H7 (cell line): ENCODE results near the gene ZNF341. TPM values are rescaled to one million over a fixed set of nuclear protein-coding genes. Genes with fewer than 3 reads are reported as not detected.

ENCODE experiments used
- DNase-seq: peaks from one replicate; pipeline ENCODE4 v3.0.0; 2012
- H3K27me3 ChIP-seq: 2 replicates; pipeline ENCODE4 v1.6.0; 2011; ENCODE audit warnings: mild to moderate bottlenecking, low read length; ENCODE audit not compliant: control insufficient read depth, insufficient read depth
- H3K36me3 ChIP-seq: replicated peaks from 2 replicates; pipeline ENCODE4 v1.5.1; 2011; ENCODE audit warnings: low read length; ENCODE audit not compliant: control insufficient read depth, insufficient read depth
- H3K4me3 ChIP-seq: 2 replicates; pipeline ENCODE4 v1.5.1; 2011; ENCODE audit warnings: low read depth, mild to moderate bottlenecking, control low read depth, low read length, moderate library complexity; ENCODE audit not compliant: insufficient read depth
- total RNA-seq: library from RNA; depleted of rRNA; stranded (reverse); fragments of >200 nt; shearing (Covaris generic); gene quantifications from 2 replicates; pipeline ENCODE4 v1.2.3, GENCODE V29; 2014

Gene ZNF341
- total RNA-seq, 1 experiment from 2014 or later, result 7.0 TPM

DNA sequence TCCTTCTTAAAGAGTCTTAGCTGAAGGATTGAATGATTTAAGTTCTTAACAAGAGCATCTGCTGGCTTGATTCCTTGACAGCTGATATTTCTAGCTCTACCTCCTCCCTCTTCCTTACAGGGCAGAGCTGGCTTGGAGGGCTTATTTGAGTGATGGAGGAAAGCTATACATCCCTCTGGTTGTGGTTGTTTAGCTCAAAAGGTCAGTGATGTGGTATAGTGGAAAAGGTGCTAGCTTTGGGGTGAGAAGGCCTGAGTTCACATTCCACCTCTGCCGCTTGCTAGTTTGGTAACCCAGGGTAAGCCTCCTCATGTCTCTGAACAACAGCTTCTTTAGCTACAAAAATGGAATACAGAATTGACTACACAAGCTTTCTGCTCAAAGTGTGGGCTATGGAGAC is 87.7 kb downstream of the ZNF341 start:
- Histone ChIP-seq H3K4me3 (no peak overlapping the region), H3K27me3 (no peaks in the 10 kb centered on the region), H3K36me3 (no peaks in the 10 kb centered on the region)
- no peak for DNase-seq

DNA sequence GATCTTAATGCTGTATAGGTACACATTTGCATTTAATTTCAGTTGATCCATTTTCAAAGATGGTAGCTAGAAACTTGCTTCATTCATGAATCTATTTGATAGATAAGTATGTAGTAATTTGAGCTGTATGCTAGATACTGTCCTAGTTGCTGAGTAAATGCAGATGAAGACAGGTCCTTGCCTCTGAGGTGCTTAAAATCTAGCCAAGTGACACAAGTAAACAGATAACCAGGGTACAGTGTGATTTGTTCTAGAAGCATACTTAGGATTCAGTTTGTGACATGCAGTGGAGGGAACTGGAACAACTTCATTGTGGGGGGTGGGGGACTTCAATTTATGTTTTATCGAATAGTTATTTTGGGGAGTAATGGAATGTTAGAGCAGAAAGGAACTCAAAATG is 88.6 kb downstream of the ZNF341 start:
- H3K27me3 ChIP-seq, result no peaks in the 10 kb centered on the region
- H3K36me3 ChIP-seq, result no peaks in the 10 kb centered on the region
- DNase-seq, result no peak
- no peak overlapping the region for H3K4me3 ChIP-seq

DNA sequence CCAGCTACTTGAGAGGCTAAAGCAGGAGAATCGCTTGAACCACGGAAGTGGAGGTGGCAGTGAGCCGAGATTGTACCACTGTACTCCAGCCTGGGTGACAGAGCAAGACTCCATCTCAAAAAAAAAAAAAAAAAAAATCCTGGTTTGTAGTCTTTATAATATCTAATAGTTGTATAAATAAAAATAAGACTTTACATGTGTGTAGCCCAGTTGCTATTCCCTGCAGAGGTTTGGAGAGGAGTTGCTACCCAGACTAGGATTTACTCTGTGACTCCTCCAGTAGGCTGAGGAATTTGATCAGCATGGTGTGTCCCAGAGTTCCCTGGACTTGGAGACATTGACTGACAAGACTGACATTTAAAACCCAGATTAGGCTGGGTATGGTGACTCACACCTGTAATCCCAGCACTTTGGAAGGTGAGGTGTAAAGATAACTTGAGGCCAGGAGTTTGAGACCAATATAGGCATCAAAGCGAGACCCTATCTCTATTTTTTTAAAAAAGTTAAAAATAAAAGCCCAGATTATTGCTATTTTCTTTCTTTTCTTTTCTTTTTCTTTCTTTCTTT is 89.6 kb downstream of the ZNF341 start:
- no peak overlapping the region for H3K4me3 ChIP-seq
- H3K36me3 ChIP-seq, result no peaks in the 10 kb centered on the region
- H3K27me3 ChIP-seq, result no peaks in the 10 kb centered on the region
- no peak for DNase-seq

DNA sequence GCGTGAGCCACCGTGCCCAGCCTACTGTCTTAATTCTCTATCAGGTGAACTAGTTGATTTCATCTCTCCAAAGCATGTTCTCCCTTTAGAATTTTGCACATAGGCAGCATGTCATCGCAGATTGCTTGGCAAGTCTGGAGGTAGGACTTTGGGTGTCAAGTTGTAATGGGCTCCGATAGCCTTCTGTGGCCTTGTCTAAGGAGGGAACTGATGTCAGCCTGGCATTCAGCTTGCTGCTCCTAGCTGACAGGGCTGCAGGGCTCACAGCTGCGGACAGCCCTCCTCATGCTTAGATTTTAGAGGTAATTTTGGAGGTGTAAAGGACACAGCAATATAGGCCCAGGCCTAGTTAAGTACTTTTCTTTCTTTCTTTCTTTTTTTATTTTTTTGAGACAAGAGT is 90.6 kb downstream of the ZNF341 start:
- no peaks in the 10 kb centered on the region for H3K27me3 ChIP-seq
- no peaks in the 10 kb centered on the region for H3K36me3 ChIP-seq
- DNase-seq, result no peak
- H3K4me3 ChIP-seq, result no peak overlapping the region

DNA sequence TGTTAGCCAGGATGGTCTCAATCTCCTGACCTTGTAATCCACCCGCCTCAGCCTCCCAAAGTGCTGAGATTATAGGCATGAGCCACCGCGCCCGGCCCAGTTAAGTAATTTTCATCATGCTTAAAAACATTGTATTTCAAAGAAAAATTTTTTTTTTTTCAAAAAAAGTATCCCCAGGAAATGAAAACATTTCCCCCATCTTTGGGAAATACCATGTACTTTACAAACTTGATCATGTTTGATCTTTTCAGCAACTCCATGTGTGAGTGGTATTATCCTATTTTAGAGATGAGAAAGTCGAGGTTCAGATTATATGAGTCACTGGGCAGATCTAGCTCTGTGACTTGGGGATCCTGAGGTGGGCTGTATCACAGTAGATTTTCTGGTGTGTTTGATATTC is 91.2 kb downstream of the ZNF341 start:
- Histone ChIP-seq H3K4me3 (no peak overlapping the region), H3K27me3 (no peaks in the 10 kb centered on the region), H3K36me3 (no peaks in the 10 kb centered on the region)
- no peak for DNase-seq

DNA sequence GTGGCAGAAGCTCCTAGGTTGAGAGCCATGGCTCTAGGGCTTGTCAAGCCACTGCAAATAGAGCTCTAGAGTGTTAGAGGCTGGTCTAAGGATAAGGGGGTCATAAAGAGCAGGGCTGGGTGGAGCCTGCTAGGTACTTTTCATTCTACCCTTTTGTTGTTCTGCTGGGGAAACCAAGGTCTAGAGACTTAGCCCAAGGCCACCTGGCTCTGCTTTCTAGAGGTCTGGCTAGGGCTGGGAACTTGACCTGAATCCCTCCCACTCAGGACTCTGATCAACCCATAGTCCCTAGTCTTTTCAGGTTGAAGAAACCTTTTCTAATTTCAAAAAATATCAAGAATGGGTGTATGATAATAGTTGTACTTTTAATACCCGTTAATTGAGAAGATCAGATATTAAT is 93.1 kb downstream of the ZNF341 start:
- DNase-seq, result no peak
- no peak overlapping the region for H3K4me3 ChIP-seq
- H3K36me3 ChIP-seq, result no peaks in the 10 kb centered on the region
- no peaks in the 10 kb centered on the region for H3K27me3 ChIP-seq

DNA sequence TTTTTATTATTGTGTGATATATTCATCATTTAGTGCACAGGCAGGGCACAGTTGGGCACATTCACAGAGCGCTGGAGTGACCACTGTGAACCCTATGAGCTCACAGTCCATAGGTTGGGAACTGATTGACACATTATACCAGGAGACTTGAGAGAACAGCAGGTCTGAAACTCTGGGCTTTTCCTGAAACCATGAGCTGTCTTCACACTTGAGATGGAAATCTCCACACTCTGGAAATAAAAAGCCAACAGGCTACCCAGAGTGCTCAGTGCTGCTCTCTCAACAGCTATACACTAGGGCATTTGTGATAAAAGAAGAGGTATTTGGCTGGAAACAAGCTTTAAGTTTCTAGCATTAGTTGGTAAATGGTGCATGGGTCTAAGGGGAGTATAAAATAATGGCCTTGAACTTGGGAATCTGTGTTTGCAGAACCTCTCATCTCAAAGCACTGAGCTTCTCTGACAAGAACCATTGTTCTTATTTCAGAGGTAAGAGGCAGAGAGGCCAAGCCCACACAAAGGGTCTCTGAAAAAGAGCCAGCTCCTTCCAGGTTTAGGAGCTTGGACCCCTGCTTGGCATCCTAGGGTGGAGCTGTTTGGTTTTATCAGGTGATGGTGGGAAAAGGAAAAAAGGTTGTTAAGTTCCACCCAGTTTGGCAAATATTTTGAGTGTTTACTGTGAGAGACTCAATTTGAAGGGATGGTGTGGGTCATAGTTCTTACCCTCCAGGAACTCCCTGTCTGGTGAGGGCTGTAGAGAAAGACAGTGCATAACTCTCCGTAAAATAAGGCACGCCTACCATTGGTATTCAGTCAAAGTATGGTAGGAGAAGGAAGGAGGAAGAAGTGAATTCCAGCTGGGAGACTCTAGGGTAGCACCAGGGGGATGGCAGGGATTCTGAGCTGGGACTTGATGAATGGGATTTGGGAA is 93.8 kb downstream of the ZNF341 start:
- Histone ChIP-seq H3K27me3 (no peaks in the 10 kb centered on the region), H3K4me3 (no peak overlapping the region), H3K36me3 (no peaks in the 10 kb centered on the region)
- no peak for DNase-seq

DNA sequence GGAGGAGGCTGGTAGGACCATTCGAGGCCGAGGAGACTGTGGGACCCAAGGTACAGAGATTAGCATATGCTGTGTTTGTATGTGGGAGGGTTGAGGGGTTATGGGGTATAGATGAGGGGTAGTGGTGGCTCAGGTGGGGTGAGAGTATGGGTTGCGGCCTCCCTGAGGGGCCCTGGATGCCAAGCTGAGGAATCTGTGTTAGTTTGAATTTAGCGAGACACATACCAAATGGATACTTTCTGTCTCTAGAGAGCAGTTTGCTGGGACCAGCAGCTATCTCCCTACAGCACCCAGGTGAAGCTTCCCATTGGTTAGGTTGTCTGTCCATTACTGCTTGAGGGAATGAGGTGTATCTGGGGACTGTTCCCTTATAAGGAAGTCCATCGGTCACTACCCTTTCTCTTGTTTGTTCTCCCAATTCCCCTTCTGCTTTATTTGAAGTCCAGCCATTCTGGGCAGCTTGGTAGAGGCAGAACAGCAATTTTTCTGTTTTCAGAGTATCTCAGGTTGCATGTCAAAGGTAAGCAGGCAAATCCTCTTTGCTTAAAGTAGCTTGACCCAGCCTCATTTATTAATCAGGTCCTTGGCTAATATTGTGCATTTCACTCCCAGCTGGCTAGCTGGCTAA is 94.6 kb downstream of the ZNF341 start:
- no peak overlapping the region for H3K4me3 ChIP-seq
- no peaks in the 10 kb centered on the region for H3K36me3 ChIP-seq
- DNase-seq, result peak; percentile 58
- H3K27me3 ChIP-seq, result no peaks in the 10 kb centered on the region

DNA sequence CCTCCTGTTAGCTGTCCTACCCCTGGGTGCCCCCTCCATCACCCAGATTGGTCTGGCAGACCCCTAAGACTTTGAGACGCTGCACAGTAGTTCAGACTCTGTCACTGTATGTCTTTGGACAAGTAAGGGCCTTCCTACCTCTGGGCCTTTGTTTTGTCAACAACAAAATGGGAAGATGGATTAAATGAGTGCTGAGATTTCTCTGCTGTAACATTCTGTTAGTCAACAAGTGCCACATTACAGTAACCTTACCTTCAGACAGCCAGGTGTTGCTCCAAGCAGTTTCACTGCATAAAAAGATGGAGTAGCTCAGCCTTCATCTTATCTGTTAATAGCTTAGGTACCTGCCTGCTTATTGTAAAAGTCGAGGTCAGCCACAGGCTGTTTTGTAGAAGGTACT is 95.3 kb downstream of the ZNF341 start:
- no peak for DNase-seq
- Histone ChIP-seq H3K4me3 (no peak overlapping the region), H3K27me3 (no peaks in the 10 kb centered on the region), H3K36me3 (no peaks in the 10 kb centered on the region)

DNA sequence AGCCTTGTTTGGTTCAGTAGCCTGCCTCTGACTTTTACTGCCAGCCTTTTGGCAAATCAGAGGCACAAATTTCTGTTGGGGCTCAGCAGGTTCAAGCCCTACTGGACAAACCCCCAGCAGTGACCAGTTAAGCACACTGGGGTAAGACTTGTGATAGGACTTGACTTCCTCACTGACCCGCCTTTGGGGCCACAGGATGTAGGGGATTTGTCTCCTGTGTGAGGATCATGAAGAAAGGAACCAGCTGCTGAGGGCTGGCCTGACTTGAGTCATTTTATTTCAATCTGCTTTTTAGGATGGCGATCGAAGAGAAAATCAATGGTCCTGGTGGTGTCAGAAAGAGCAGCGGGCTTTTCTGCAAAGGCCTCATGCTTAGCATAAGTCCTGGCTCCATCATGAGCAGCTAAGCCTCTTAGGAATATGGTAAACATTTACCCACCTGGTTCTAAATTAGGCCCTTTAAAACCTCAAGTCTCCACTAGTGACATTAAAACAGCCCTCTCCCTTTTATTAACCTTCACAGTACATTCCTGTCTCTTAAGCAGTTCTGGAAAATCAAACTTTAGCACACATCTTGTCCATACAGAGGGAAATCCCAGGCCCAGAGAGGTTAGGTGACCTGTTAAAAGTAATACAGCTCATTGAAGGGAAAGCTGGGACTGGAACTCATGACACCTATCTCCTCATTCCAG is 96.0 kb downstream of the ZNF341 start:
- DNase-seq, result no peak
- Histone ChIP-seq H3K4me3 (no peak overlapping the region), H3K27me3 (no peaks in the 10 kb centered on the region), H3K36me3 (no peaks in the 10 kb centered on the region)

DNA sequence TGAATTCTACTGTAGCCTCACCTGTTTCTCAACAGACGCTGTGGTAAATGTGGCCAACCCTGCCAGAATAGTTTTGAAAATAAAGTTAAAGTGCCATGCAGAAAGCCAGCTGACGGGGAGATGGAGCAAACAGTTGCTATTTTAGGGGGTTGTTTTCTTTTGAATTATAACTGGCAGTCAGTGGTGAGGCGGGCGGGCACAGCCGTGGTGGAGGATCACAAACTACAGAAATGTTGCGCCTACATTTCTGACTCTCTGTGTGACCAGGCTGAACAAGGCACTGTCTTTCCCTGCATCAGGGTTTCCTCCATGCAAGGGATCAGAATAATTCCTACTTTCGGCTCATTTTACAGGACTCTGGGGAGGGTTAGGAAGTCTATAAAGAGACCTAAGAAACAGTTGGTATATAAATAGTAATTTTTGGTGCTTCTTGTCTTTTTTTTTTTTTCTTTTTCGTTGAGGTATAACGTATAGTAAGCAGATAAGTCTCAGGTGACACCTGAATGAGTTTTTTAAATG is 96.6 kb downstream of the ZNF341 start:
- no peaks in the 10 kb centered on the region for H3K27me3 ChIP-seq
- DNase-seq, result no peak
- no peak overlapping the region for H3K4me3 ChIP-seq
- H3K36me3 ChIP-seq, result no peaks in the 10 kb centered on the region

DNA sequence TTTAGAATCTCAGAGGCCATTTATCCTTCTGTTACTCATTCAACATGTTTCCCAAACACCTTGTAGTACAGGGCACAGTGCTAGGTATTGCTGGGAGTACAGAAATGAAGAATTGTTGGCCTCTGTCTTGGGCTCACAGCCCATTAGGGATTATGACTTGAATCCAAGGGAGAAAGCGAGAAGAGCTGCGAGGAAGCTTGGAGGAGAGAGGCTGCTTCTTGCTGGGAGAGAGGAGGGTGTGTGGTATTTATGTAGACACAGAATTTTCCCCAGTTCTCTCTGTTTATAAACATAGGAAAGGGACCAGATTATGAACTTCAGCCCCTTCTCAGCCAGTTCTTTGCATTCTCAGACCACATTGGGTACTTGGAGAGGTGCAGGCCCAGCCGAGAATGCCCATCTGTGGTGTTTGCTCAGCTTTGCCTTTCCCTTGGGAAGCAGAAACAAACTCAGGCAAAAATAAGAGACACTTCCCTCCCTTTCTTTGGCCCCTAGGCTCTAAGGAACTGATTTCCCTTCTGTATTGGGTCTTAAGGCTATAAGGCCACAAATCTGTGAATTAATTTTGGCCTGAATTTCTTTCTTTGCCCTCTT is 97.3 kb downstream of the ZNF341 start:
- no peaks in the 10 kb centered on the region for H3K27me3 ChIP-seq
- DNase-seq, result no peak
- no peaks in the 10 kb centered on the region for H3K36me3 ChIP-seq
- no peak overlapping the region for H3K4me3 ChIP-seq

DNA sequence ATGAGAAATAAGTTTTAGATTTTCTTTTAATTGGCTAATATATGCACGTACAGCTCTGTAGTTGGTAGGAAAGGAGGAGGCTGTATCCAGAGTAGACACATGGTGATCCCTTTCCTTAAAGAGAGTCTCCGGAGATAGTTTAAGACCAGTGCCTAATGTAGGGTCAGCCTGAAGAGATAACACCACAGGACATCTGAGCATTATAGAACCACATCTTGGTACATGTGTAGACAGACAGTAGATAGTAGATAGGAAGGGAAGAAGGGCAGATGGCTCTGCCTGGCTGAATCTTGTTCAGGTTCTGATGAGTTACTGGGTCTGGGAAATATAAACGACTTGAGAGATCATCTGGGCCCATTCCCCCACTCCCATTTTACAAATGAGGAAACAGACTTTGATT is 97.8 kb downstream of the ZNF341 start:
- no peak for DNase-seq
- no peak overlapping the region for H3K4me3 ChIP-seq
- H3K36me3 ChIP-seq, result no peaks in the 10 kb centered on the region
- H3K27me3 ChIP-seq, result no peaks in the 10 kb centered on the region

DNA sequence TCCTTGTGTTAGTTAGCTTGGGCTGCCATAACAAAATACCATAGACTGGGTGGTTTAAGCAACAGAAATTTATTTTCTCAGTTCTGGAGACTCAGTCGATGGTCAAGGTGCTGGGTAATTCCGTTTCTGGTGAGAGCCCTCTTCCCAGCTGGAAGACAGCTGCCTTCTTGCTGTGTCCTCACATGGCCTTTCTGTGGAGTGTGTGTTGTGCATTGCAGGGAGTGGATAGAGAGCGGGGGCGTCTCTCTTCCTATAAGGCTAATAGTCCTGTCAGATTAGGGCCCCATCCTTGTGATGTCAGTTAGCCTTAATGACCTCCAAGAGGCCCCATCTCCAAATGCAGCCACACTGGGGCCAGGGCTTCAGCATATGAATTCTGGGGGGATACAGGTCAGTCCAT is 98.6 kb downstream of the ZNF341 start:
- DNase-seq, result no peak
- H3K36me3 ChIP-seq, result no peaks in the 10 kb centered on the region
- no peak overlapping the region for H3K4me3 ChIP-seq
- no peaks in the 10 kb centered on the region for H3K27me3 ChIP-seq
